Osteocyte (in vitro differentiated cells): ENCODE measurements around the gene TRIO. TPM values are rescaled to one million over a fixed set of nuclear protein-coding genes. Genes with fewer than 3 reads are reported as not detected.
A peak's percentile ranks its signal among the peaks of the same experiment; 100 is the strongest.

Experiments used
- DNase-seq: peaks from one replicate; pipeline ENCODE4 v3.0.0; 2021; ENCODE audit warnings: mixed read lengths; ENCODE audit not compliant: unreplicated experiment; ENCODE audit errors: extremely low spot score
- H3K27ac Mint-ChIP-seq: one replicate; pipeline ENCODE4 v1.8.0; 2021; ENCODE audit warnings: mild to moderate bottlenecking, mixed read lengths; ENCODE audit not compliant: unreplicated experiment
- H3K27me3 Mint-ChIP-seq: one replicate; pipeline ENCODE4 v1.8.0; 2021; ENCODE audit warnings: mixed read lengths; ENCODE audit not compliant: unreplicated experiment
- H3K36me3 Mint-ChIP-seq: one replicate; pipeline ENCODE4 v1.8.0; 2021; ENCODE audit warnings: mixed read lengths; ENCODE audit not compliant: unreplicated experiment
- H3K4me1 Mint-ChIP-seq: one replicate; pipeline ENCODE4 v1.8.0; 2021; ENCODE audit warnings: mixed read lengths; ENCODE audit not compliant: unreplicated experiment
- H3K4me3 Mint-ChIP-seq: one replicate; pipeline ENCODE4 v1.8.0; 2021; ENCODE audit warnings: mild to moderate bottlenecking, moderate library complexity, mixed read lengths; ENCODE audit not compliant: unreplicated experiment
- H3K9me3 Mint-ChIP-seq: one replicate; pipeline ENCODE4 v1.8.0; 2021; ENCODE audit warnings: mixed read lengths; ENCODE audit not compliant: unreplicated experiment
- total RNA-seq: library from RNA; stranded (reverse); gene quantifications from 2 replicates; pipeline ENCODE4 v1.2.1, GENCODE V29; 2021
- TF ChIP-seq, protein P1 (sequence below): fragments of 200-600 bp; sonication (generic); IDR thresholded peaks from 2 replicates; pipeline ENCODE4 v1.5.0; 2021; ENCODE audit warnings: antibody characterized with exemption, mild to moderate bottlenecking, moderate library complexity

Gene TRIO
- total RNA-seq, 1 donor from 2014 or later, result 336 TPM

DNA sequence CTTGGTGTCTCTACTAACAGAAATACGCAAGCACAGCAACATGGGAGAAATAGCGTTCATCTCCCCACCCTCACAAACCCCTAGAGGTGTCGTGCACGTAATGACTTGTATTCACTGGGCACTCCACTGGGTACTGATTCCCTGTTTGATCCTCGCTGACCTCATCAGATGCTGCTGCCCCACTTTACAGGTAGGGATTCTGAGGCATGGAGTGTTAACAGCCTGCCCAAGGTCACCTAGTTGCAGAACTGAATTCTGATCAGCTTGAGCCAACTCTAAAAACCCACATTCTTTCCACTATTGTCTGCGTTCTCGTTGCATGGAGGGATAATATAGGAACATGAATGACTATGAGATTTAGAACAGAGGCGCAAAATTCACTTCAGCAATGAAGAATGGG is 96.3 kb downstream of the TRIO start:
- Mint-ChIP-seq H3K36me3 (no peaks in the 10 kb centered on the region), H3K27ac (peak overlapping the region; percentile 80), H3K4me1 (peaks cover 73% of the 10 kb centered on the region), H3K9me3 (no peaks in the 10 kb centered on the region), H3K4me3 (no peak overlapping the region), H3K27me3 (no peaks in the 10 kb centered on the region)
- TF ChIP-seq, protein P1, sequence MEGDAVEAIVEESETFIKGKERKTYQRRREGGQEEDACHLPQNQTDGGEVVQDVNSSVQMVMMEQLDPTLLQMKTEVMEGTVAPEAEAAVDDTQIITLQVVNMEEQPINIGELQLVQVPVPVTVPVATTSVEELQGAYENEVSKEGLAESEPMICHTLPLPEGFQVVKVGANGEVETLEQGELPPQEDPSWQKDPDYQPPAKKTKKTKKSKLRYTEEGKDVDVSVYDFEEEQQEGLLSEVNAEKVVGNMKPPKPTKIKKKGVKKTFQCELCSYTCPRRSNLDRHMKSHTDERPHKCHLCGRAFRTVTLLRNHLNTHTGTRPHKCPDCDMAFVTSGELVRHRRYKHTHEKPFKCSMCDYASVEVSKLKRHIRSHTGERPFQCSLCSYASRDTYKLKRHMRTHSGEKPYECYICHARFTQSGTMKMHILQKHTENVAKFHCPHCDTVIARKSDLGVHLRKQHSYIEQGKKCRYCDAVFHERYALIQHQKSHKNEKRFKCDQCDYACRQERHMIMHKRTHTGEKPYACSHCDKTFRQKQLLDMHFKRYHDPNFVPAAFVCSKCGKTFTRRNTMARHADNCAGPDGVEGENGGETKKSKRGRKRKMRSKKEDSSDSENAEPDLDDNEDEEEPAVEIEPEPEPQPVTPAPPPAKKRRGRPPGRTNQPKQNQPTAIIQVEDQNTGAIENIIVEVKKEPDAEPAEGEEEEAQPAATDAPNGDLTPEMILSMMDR, result no peak
- DNase-seq, result no peak

DNA sequence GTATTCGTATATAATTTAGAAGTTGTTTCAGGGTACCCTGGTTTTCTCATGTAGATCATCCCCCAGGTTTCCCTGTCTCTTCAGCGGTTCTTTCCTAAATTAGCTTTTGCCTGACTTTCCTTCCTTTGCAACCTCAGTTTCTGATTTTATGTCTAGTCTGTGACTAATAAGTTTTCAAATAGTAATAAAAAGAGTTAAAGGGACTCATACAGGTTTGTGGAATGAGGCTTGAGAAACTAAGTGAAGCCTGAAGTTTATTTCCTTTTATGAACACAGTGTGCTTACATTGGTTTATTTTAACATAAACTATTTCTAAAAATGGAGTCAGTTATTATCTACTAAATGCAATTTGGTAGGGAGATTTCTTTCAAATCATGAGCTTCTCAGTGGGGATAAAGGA is 96.8 kb downstream of the TRIO start:
- no peaks in the 10 kb centered on the region for H3K36me3 Mint-ChIP-seq
- no peak overlapping the region for H3K4me3 Mint-ChIP-seq
- H3K9me3 Mint-ChIP-seq, result no peaks in the 10 kb centered on the region
- peak overlapping the region; percentile 80 for H3K27ac Mint-ChIP-seq
- TF ChIP-seq, protein P1, result no peak
- DNase-seq, result no peak
- no peaks in the 10 kb centered on the region for H3K27me3 Mint-ChIP-seq
- peaks cover 75% of the 10 kb centered on the region for H3K4me1 Mint-ChIP-seq

DNA sequence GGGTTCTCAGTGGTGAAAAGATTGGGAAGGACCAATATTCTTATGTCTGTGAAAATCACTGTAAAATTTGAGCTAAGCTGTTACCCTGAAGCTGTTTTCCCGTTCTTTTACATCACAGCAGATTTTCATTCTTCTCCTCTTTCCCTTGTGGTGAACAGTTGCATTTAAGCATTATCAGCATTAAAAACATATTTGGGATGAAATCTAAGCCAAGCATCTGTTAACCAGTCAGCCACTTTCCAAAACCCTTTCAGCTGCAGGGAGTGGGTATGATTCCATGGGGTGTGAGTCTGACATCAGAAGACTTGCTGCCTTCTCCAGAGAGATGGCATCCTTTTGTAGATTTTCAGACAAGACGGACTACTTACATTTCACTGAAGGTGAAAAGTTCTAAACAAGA is 97.2 kb downstream of the TRIO start:
- H3K4me3 Mint-ChIP-seq, result no peak overlapping the region
- no peaks in the 10 kb centered on the region for H3K9me3 Mint-ChIP-seq
- no peaks in the 10 kb centered on the region for H3K27me3 Mint-ChIP-seq
- H3K36me3 Mint-ChIP-seq, result no peaks in the 10 kb centered on the region
- peak overlapping the region; percentile 80 for H3K27ac Mint-ChIP-seq
- TF ChIP-seq, protein P1, result peak; percentile 13
- H3K4me1 Mint-ChIP-seq, result peaks cover 77% of the 10 kb centered on the region
- DNase-seq, result no peak

DNA sequence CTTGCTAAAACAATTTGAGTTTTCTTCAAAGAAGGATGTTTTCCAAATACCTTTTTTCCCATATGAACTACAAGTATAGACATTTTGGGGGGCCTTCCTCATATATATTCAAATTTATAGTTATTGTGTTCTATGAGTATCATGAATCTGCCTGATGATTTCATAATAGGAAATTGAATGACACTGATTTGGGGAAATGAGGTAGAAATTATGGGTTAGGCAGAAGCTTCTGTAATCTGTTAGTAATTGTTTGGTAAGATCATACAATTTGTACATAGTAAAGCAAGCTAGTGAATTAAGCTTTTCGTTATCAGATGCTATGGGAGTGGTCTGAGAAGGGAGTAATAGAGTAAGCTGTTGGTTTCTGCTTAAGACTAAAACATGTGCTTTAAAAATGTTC is 98.0 kb downstream of the TRIO start:
- Mint-ChIP-seq H3K4me1 (peaks cover 83% of the 10 kb centered on the region), H3K27ac (peak overlapping the region; percentile 60)
- TF ChIP-seq, protein P1, result no peak

DNA sequence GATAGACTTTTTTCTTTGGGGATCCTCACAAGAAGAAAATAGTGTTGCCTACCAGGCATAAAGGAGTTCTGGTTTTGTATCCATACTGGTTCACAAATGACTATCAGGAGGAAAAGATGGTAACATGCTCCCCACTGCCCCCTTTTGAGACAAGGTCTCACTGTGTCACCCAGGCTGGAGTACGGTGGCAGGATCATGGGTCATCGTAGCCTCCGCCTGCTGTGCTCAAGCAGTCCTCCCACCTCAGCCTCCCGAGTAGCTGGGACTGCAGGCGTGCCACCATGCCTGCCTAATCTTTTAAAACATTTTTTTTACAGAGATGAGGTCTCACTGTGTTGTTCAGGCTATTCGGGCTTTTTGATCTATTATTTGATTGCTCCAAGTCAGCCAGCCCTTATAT is 99.3 kb downstream of the TRIO start:
- Mint-ChIP-seq H3K36me3 (no peaks in the 10 kb centered on the region), H3K27ac (no peak overlapping the region), H3K27me3 (no peaks in the 10 kb centered on the region), H3K4me1 (peaks cover 80% of the 10 kb centered on the region), H3K9me3 (no peaks in the 10 kb centered on the region), H3K4me3 (no peak overlapping the region)
- no peak for DNase-seq
- TF ChIP-seq, protein P1, result no peak

More for the DNA sequence above, 98.0 kb downstream of the TRIO start:
- Mint-ChIP-seq H3K9me3 (no peaks in the 10 kb centered on the region), H3K27me3 (no peaks in the 10 kb centered on the region), H3K4me3 (no peak overlapping the region), H3K36me3 (no peaks in the 10 kb centered on the region)
- no peak for DNase-seq
